HepG2 (cell line): ENCODE results near the gene MEF2B. TPM values are rescaled to one million over a fixed set of nuclear protein-coding genes. Genes with fewer than 3 reads are reported as not detected.

Experiments used
- CBX1 ChIP-seq: IDR thresholded peaks from one replicate; pipeline ENCODE4 v1.6.1; 2016; ENCODE audit warnings: antibody characterized with exemption, low read depth
- HMG20B ChIP-seq: conservative IDR thresholded peaks from 2 replicates; pipeline ENCODE4 v1.6.1; 2016; ENCODE audit warnings: missing genetic modification reagents, missing compliant biosample characterization
- MEIS1 ChIP-seq: sonication (generic); formaldehyde crosslinking; IDR thresholded peaks from 2 replicates; pipeline ENCODE4 v1.9.0; 2021; ENCODE audit warnings: mild to moderate bottlenecking, missing genetic modification reagents, moderate library complexity, borderline replicate concordance
- MEIS2 ChIP-seq: sonication (generic); formaldehyde crosslinking; IDR thresholded peaks from 2 replicates; pipeline ENCODE4 v1.9.0; 2021; ENCODE audit warnings: mild to moderate bottlenecking, missing genetic modification reagents
- NCOA2 ChIP-seq: sonication (generic); formaldehyde crosslinking; IDR thresholded peaks from 2 replicates; pipeline ENCODE4 v1.8.0; 2022; ENCODE audit warnings: inconsistent platforms
- NFKB2 ChIP-seq: sonication (generic); formaldehyde crosslinking; IDR thresholded peaks from 2 replicates; pipeline ENCODE4 v1.4.0; 2020; ENCODE audit warnings: missing genetic modification reagents, borderline replicate concordance
- POLR2G ChIP-seq: fragments of 200-400 bp; formaldehyde crosslinking; IDR thresholded peaks from 2 replicates; pipeline ENCODE4 v1.6.1; 2018; ENCODE audit warnings: mild to moderate bottlenecking, low read depth, low read length, moderate library complexity
- PRPF4 ChIP-seq: fragments of 200-400 bp; formaldehyde crosslinking; IDR thresholded peaks from 2 replicates; pipeline ENCODE4 v1.6.1; 2016; ENCODE audit warnings: low read length, low read depth; ENCODE audit not compliant: poor library complexity, severe bottlenecking
- RBM39 ChIP-seq: fragments of 200-400 bp; formaldehyde crosslinking; IDR thresholded peaks from one replicate; pipeline ENCODE4 v1.6.1; 2018; ENCODE audit warnings: antibody characterized with exemption, mild to moderate bottlenecking, low read depth, low read length; ENCODE audit not compliant: poor library complexity, severe bottlenecking
- SNAPC2 ChIP-seq: sonication (generic); formaldehyde crosslinking; IDR thresholded peaks from 2 replicates; pipeline ENCODE4 v1.8.1; 2022; ENCODE audit warnings: mild to moderate bottlenecking, missing genetic modification reagents
- TBX3 ChIP-seq: fragments of 450-650 bp; IDR thresholded peaks from 2 replicates; pipeline ENCODE4 v1.6.1; 2017; ENCODE audit warnings: antibody characterized with exemption, mild to moderate bottlenecking, inconsistent platforms, borderline replicate concordance
- U2AF1 ChIP-seq: fragments of 200-400 bp; formaldehyde crosslinking; optimal IDR thresholded peaks from 2 replicates; pipeline ENCODE3; 2017; ENCODE audit warnings: mild to moderate bottlenecking, low read depth, low read length
- YY1 ChIP-seq: IDR thresholded peaks from 2 replicates; pipeline ENCODE4 v1.6.1; 2011; ENCODE audit warnings: low read length, low read depth, moderate library complexity, mild to moderate bottlenecking; ENCODE audit not compliant: insufficient read depth, insufficient replicate concordance
- ZFP41 ChIP-seq: sonication (generic); formaldehyde crosslinking; IDR thresholded peaks from 2 replicates; pipeline ENCODE4 v1.4.0; 2020; ENCODE audit warnings: mild to moderate bottlenecking, missing genetic modification reagents, borderline replicate concordance
- ZNF180 ChIP-seq: sonication (generic); formaldehyde crosslinking; IDR thresholded peaks from 2 replicates; pipeline ENCODE4 v1.4.0; 2020; ENCODE audit warnings: low read depth, missing genetic modification reagents, borderline replicate concordance
- ZNF431 ChIP-seq: sonication (generic); formaldehyde crosslinking; IDR thresholded peaks from 2 replicates; pipeline ENCODE4 v1.9.0; 2022; ENCODE audit warnings: missing genetic modification reagents, low read depth, mild to moderate bottlenecking, borderline replicate concordance
- ZNF468 ChIP-seq: sonication (generic); formaldehyde crosslinking; IDR thresholded peaks from 2 replicates; pipeline ENCODE4 v1.8.0; 2022; ENCODE audit warnings: mild to moderate bottlenecking, moderate library complexity, missing genetic modification reagents
- ZNF777 ChIP-seq: sonication (generic); formaldehyde crosslinking; IDR thresholded peaks from 2 replicates; pipeline ENCODE4 v1.4.0; 2020; ENCODE audit warnings: missing genetic modification reagents
- polyA plus RNA-seq, 8 experiments: library from polyadenylated mRNA; depleted of rRNA in 3 of 8; stranded (reverse) in 7 of 8; unstranded in 1 of 8; fragments of >200 nt; fragmentation: Illumina TruSeq in 4 of 8; extraction: Trizol in 4 of 8; gene quantifications; 2 replicates each; pipeline versions ENCODE4 v1.2.1 to v1.2.3, GENCODE V29; 2011 to 2016; ENCODE audit warnings: low read depth in 4 of 8, missing spikeins in 1 of 8, mixed read lengths in 1 of 8; ENCODE audit not compliant: insufficient read depth in 1 of 8
- total RNA-seq, 5 experiments: library from RNA; depleted of rRNA; stranded (reverse); fragments of >200 nt; fragmentation: Illumina TruSeq; extraction: Trizol; gene quantifications; 2 replicates each; pipeline ENCODE4 v1.2.3, GENCODE V29; 2016; ENCODE audit warnings: low read depth in 1 of 5
- TF ChIP-seq, protein P1 (sequence below): sonication (generic); formaldehyde crosslinking; IDR thresholded peaks from 2 replicates; pipeline ENCODE4 v1.4.0; 2020; ENCODE audit warnings: missing genetic modification reagents
- TF ChIP-seq, protein P2 (sequence below): sonication (generic); formaldehyde crosslinking; IDR thresholded peaks from 2 replicates; pipeline ENCODE4 v1.4.0; 2020; ENCODE audit warnings: missing genetic modification reagents
- TF ChIP-seq, protein P3 (sequence below): IDR thresholded peaks from 2 replicates; pipeline ENCODE4 v1.6.1; 2016; ENCODE audit warnings: missing compliant biosample characterization, missing genetic modification reagents, borderline replicate concordance
- TF ChIP-seq, protein P4 (sequence below): fragments of 450-650 bp; IDR thresholded peaks from 2 replicates; pipeline ENCODE4 v1.6.1; 2016

MEF2B gene
- total and polyA plus RNA-seq, 2 of the 13 experiments (the other 11 are each of a cell fraction or from before 2014, with no cell fraction given): 1.2 to 1.7 TPM

DNA sequence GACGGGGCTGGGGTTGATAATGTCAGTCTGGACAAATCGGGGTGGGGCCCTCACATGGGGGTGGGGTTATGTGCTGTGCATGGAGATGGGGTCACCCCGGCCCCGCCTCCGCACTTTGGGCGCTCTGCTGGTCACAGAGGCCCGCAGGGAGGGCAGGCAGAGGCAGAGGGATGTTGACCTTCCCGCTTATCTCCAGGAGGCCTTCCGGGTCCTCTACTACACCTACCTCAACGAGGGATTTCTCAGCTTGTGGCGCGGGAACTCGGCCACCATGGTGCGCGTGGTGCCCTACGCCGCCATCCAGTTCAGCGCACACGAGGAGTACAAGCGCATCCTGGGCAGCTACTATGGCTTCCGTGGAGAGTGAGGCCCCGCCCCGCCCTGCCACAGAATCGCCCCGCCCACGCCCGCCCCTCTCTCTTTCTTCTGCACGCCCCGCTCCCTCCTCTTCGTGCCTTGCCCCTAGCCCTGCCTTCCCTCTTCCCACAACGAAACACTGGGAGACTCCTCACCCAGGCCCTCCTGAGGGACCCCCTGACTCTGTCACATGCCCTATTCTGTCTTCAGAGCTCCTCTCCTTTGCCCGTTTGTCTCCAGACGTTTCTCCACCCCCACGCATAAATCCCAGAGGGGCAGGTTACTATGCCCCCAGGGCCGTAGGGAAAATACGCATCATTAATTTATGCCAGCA, 64.6 kb downstream of the MEF2B start (continued):
- TF ChIP-seq, protein P1, sequence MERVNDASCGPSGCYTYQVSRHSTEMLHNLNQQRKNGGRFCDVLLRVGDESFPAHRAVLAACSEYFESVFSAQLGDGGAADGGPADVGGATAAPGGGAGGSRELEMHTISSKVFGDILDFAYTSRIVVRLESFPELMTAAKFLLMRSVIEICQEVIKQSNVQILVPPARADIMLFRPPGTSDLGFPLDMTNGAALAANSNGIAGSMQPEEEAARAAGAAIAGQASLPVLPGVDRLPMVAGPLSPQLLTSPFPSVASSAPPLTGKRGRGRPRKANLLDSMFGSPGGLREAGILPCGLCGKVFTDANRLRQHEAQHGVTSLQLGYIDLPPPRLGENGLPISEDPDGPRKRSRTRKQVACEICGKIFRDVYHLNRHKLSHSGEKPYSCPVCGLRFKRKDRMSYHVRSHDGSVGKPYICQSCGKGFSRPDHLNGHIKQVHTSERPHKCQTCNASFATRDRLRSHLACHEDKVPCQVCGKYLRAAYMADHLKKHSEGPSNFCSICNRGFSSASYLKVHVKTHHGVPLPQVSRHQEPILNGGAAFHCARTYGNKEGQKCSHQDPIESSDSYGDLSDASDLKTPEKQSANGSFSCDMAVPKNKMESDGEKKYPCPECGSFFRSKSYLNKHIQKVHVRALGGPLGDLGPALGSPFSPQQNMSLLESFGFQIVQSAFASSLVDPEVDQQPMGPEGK (CRISPR knock-in tag): peak; percentile 30; the same call in 1 of the 2 replicates
- TF ChIP-seq NCOA2 (CRISPR knock-in tag) (no peak), NFKB2 (CRISPR knock-in tag) (peak; percentile 30; the same call in 1 of the 2 replicates), HMG20B (CRISPR knock-in tag) (no peak), MEIS1 (CRISPR knock-in tag) (no peak), ZFP41 (CRISPR knock-in tag) (no peak), ZNF431 (no peak), ZNF777 (CRISPR knock-in tag) (no peak), YY1 (peak; percentile 42), TBX3 (no peak), SNAPC2 (no peak), RBM39 (peak; percentile 39), PRPF4 (no peak), U2AF1 (no peak), CBX1 (no peak), ZNF468 (no peak), POLR2G (peak; percentile 65), MEIS2 (CRISPR knock-in tag) (no peak), ZNF180 (no peak)
- TF ChIP-seq, protein P2, sequence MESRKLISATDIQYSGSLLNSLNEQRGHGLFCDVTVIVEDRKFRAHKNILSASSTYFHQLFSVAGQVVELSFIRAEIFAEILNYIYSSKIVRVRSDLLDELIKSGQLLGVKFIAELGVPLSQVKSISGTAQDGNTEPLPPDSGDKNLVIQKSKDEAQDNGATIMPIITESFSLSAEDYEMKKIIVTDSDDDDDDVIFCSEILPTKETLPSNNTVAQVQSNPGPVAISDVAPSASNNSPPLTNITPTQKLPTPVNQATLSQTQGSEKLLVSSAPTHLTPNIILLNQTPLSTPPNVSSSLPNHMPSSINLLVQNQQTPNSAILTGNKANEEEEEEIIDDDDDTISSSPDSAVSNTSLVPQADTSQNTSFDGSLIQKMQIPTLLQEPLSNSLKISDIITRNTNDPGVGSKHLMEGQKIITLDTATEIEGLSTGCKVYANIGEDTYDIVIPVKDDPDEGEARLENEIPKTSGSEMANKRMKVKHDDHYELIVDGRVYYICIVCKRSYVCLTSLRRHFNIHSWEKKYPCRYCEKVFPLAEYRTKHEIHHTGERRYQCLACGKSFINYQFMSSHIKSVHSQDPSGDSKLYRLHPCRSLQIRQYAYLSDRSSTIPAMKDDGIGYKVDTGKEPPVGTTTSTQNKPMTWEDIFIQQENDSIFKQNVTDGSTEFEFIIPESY (CRISPR knock-in tag): peak; percentile 93
- TF ChIP-seq, protein P3, sequence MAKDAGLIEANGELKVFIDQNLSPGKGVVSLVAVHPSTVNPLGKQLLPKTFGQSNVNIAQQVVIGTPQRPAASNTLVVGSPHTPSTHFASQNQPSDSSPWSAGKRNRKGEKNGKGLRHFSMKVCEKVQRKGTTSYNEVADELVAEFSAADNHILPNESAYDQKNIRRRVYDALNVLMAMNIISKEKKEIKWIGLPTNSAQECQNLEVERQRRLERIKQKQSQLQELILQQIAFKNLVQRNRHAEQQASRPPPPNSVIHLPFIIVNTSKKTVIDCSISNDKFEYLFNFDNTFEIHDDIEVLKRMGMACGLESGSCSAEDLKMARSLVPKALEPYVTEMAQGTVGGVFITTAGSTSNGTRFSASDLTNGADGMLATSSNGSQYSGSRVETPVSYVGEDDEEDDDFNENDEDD (CRISPR knock-in tag): peak; percentile 65; the same call in 1 of the 2 replicates
- TF ChIP-seq, protein P4, sequence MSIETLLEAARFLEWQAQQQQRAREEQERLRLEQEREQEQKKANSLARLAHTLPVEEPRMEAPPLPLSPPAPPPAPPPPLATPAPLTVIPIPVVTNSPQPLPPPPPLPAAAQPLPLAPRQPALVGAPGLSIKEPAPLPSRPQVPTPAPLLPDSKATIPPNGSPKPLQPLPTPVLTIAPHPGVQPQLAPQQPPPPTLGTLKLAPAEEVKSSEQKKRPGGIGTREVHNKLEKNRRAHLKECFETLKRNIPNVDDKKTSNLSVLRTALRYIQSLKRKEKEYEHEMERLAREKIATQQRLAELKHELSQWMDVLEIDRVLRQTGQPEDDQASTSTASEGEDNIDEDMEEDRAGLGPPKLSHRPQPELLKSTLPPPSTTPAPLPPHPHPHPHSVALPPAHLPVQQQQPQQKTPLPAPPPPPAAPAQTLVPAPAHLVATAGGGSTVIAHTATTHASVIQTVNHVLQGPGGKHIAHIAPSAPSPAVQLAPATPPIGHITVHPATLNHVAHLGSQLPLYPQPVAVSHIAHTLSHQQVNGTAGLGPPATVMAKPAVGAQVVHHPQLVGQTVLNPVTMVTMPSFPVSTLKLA: no peak
- TF ChIP-seq, all 625 proteins: peak for 49
